Measurements from ENCODE around the gene ASPM. TPM values are rescaled to one million over a fixed set of nuclear protein-coding genes. Genes with fewer than 3 reads are reported as not detected.
"Not testable (repeated sequence)": the region's sequence is repeated elsewhere in the genome, so short reads cannot be mapped to it uniquely, and the experiment has no call there.

The ASPM gene
- total and polyA plus RNA-seq, 4 donors = 0.17 to 45.3 (median 0.84) TPM

- Histone ChIP-seq H3K9ac (ENCODE audit: low read depth in 1 of 2, low read length in 2 of 2) (no peak overlapping the region), H3K27ac (ENCODE audit: low read depth in 1 of 2, low read length in 2 of 2) (no peak overlapping the region), H3K36me3 (ENCODE audit: control insufficient read depth in 4 of 4, insufficient read depth in 3 of 4, low read depth in 1 of 4, low read length in 3 of 4) (peaks cover 0 to 6% (median 4%) of the 10 kb centered on the region in 4 donors), H3K4me1 (ENCODE audit: control insufficient read depth in 4 of 4, insufficient read depth in 4 of 4, low read length in 3 of 4) (no peaks in the 10 kb centered on the region), H3K27me3 (ENCODE audit: control insufficient read depth in 4 of 4, insufficient read depth in 4 of 4, low read length in 3 of 4) (no peaks in the 10 kb centered on the region), H3K9me3 (ENCODE audit: control insufficient read depth in 4 of 4, low read length in 3 of 4) (no peaks in the 10 kb centered on the region), H3K4me3 (ENCODE audit: low read depth in 1 of 3, low read length in 3 of 3) (no peak overlapping the region)
- no peak for TF ChIP-seq CTCF (IDR thresholded peaks at IDR 0.05; ENCODE audit: low read depth, low read length, missing input control)
- TF ChIP-seq ATF3 (IDR thresholded peaks at IDR 0.05) = no peak
- no peak for TF ChIP-seq SP1 (IDR thresholded peaks at IDR 0.05)
- TF ChIP-seq YY1 (IDR thresholded peaks at IDR 0.05) = no peak
- TF ChIP-seq MAX (IDR thresholded peaks at IDR 0.05) = no peak
- TF ChIP-seq HNF4G (IDR thresholded peaks at IDR 0.05) = no peak
- TF ChIP-seq FOXA2 (IDR thresholded peaks at IDR 0.05) = no peak
- no peak for TF ChIP-seq NR2F2 (IDR thresholded peaks at IDR 0.05)
- TF ChIP-seq REST (IDR thresholded peaks at IDR 0.05) = no peak
- no peak for TF ChIP-seq EGR1 (IDR thresholded peaks at IDR 0.05; ENCODE audit: low read depth in 2 of 2)
- TF ChIP-seq ZBTB33 (IDR thresholded peaks at IDR 0.05) = no peak
- TF ChIP-seq RXRA (IDR thresholded peaks at IDR 0.05) = no peak
- TF ChIP-seq JUND (IDR thresholded peaks at IDR 0.05) = no peak
- no peak for TF ChIP-seq RAD21 (IDR thresholded peaks at IDR 0.05)
- TF ChIP-seq GABPA (IDR thresholded peaks at IDR 0.05 in 1 of 2, conservative IDR thresholded peaks at IDR 0.05 in 1 of 2) = no peak
- TF ChIP-seq TAF1 (conservative IDR thresholded peaks at IDR 0.05) = no peak
- no peak for TF ChIP-seq HNF4A (conservative IDR thresholded peaks at IDR 0.05)
- no peak for TF ChIP-seq FOXA1 (IDR thresholded peaks at IDR 0.05)
- 96% methylated on average over 3 of the region's 3 CpGs for WGBS
- no peak for DNase-seq (ENCODE audit: low spot score)
These were observed 109.6 kb downstream of the ASPM start for GRCh38 chr1:197036861-197037260.

- H3K27me3 ChIP-seq (ENCODE audit: control insufficient read depth in 4 of 4, insufficient read depth in 4 of 4, low read length in 3 of 4); H3K9me3 ChIP-seq (ENCODE audit: control insufficient read depth in 4 of 4, low read length in 3 of 4); H3K36me3 ChIP-seq (ENCODE audit: control insufficient read depth in 4 of 4, insufficient read depth in 3 of 4, low read depth in 1 of 4, low read length in 3 of 4); H3K4me1 ChIP-seq (ENCODE audit: control insufficient read depth in 4 of 4, insufficient read depth in 4 of 4, low read length in 3 of 4); DNase-seq (ENCODE audit: low spot score); H3K4me3 ChIP-seq (ENCODE audit: low read depth in 1 of 3, low read length in 3 of 3); H3K9ac ChIP-seq (ENCODE audit: low read depth in 1 of 2, low read length in 2 of 2); H3K27ac ChIP-seq (ENCODE audit: low read depth in 1 of 2, low read length in 2 of 2): not testable (repeated sequence)
- WGBS = 84% methylated on average over 6 of the region's 6 CpGs
These were observed 111.7 kb downstream of the ASPM start for GRCh38 chr1:197034631-197035339.
